HG02571 (cell line): ENCODE results near the gene GAK.

ENCODE experiments used
- ATAC-seq: cut with Tn5 transposase; IDR thresholded peaks from one replicate; pipeline ENCODE4 v1.9.1; 2021; ENCODE audit warnings: mild to moderate bottlenecking, moderate library complexity; ENCODE audit not compliant: unreplicated experiment

The GAK gene

GRCh38 chr4:964346-965025 lies 32.4 kb upstream of the GAK start:
- ATAC-seq = no peak

- no peak for ATAC-seq
These were observed 31.4 kb upstream of the GAK start for GRCh38 chr4:963276-964225.

- ATAC-seq = no peak
These were observed 30.4 kb upstream of the GAK start for GRCh38 chr4:962231-963208.

GRCh38 chr4:961351-962230 lies 29.5 kb upstream of the GAK start:
- ATAC-seq = no peak

GRCh38 chr4:960636-961350 lies 28.7 kb upstream of the GAK start:
- no peak for ATAC-seq

- no peak for ATAC-seq
These were observed 28.1 kb upstream of the GAK start for GRCh38 chr4:960140-960635.

- no peak for ATAC-seq
These were observed 27.4 kb upstream of the GAK start for GRCh38 chr4:959338-960139.

- ATAC-seq = no peak
These were observed 26.7 kb upstream of the GAK start for GRCh38 chr4:958696-959337.

GRCh38 chr4:958314-958665 lies 26.2 kb upstream of the GAK start:
- ATAC-seq = no peak

GRCh38 chr4:957581-958313 lies 25.6 kb upstream of the GAK start:
- ATAC-seq = no peak

GRCh38 chr4:957231-957580 lies 25.1 kb upstream of the GAK start:
- ATAC-seq = no peak

GRCh38 chr4:956531-957230 lies 24.6 kb upstream of the GAK start:
- no peak for ATAC-seq

- no peak for ATAC-seq
These were observed 23.8 kb upstream of the GAK start for GRCh38 chr4:955931-956381.

- ATAC-seq = no peak
These were observed 23.2 kb upstream of the GAK start for GRCh38 chr4:955161-955921.

- no peak for ATAC-seq
These were observed 22.3 kb upstream of the GAK start for GRCh38 chr4:954211-955020.
